DND-41 (cell line): Measurements from ENCODE around the gene ZNF175.

Experiments used
- EZH2 ChIP-seq: IDR thresholded peaks from 3 replicates; pipeline ENCODE4 v1.6.1; 2012; ENCODE audit warnings: borderline replicate concordance, low read depth, mild to moderate bottlenecking, moderate library complexity, low read length, inconsistent platforms; ENCODE audit not compliant: severe bottlenecking
- TF ChIP-seq, protein P1 (sequence below): IDR thresholded peaks from 2 replicates; pipeline ENCODE4 v1.5.1; 2012; ENCODE audit warnings: borderline replicate concordance, low read length, moderate library complexity, mild to moderate bottlenecking; ENCODE audit not compliant: poor library complexity, severe bottlenecking; ENCODE audit errors: extremely low read depth

- TF ChIP-seq, protein P1, sequence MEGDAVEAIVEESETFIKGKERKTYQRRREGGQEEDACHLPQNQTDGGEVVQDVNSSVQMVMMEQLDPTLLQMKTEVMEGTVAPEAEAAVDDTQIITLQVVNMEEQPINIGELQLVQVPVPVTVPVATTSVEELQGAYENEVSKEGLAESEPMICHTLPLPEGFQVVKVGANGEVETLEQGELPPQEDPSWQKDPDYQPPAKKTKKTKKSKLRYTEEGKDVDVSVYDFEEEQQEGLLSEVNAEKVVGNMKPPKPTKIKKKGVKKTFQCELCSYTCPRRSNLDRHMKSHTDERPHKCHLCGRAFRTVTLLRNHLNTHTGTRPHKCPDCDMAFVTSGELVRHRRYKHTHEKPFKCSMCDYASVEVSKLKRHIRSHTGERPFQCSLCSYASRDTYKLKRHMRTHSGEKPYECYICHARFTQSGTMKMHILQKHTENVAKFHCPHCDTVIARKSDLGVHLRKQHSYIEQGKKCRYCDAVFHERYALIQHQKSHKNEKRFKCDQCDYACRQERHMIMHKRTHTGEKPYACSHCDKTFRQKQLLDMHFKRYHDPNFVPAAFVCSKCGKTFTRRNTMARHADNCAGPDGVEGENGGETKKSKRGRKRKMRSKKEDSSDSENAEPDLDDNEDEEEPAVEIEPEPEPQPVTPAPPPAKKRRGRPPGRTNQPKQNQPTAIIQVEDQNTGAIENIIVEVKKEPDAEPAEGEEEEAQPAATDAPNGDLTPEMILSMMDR = no peak
- no peak for TF ChIP-seq EZH2
Observed at GRCh38 chr19:51570962-51571575, at the start of gene ZNF175.
